Suppressor macrophage treated with lipopolysaccharide for 1 hour (primary cell): ENCODE results near the gene GPX5.
"Not testable (repeated sequence)": the region's sequence is repeated elsewhere in the genome, so short reads cannot be mapped to it uniquely, and the experiment has no call there.

ENCODE experiments used
- DNase-seq, 3 donors: peaks; one replicate each; pipeline ENCODE4 v3.0.0-alpha.2; 2020 to 2022

The GPX5 gene

GRCh38 chr6:28525496-28526039 lies at the start of gene GPX5:
GPX5 (plus strand) TSS chr6:28525881; CDS start chr6:28526014, 133 bp downstream.
- no peak for DNase-seq

- DNase-seq, result no peak
These were observed 47.2 kb upstream of the GPX5 start for GRCh38 chr6:28478518-28478917.

- DNase-seq, result no peak
These were observed 45.3 kb upstream of the GPX5 start for GRCh38 chr6:28480253-28480932.

GRCh38 chr6:28485482-28485881 lies 40.2 kb upstream of the GPX5 start:
- no peak for DNase-seq

GRCh38 chr6:28486533-28486932 lies 39.1 kb upstream of the GPX5 start:
- DNase-seq, result no peak

GRCh38 chr6:28486988-28487742 lies 38.5 kb upstream of the GPX5 start:
- no peak for DNase-seq

- peak; percentile 20 to 44 (median 40) for DNase-seq
These were observed 36.7 kb upstream of the GPX5 start for GRCh38 chr6:28488916-28489365.

- peak in 2 of 3 donors; percentile 3 to 10 for DNase-seq
These were observed 36.1 kb upstream of the GPX5 start for GRCh38 chr6:28489366-28490204.

- DNase-seq, result no peak
These were observed 35.3 kb upstream of the GPX5 start for GRCh38 chr6:28490205-28490890.

GRCh38 chr6:28491984-28492317 lies 33.7 kb upstream of the GPX5 start:
- DNase-seq, result no peak

GRCh38 chr6:28496099-28496779 lies 29.4 kb upstream of the GPX5 start:
- DNase-seq, result no peak

- no peak for DNase-seq
These were observed 28.4 kb upstream of the GPX5 start for GRCh38 chr6:28497306-28497705.

- no peak for DNase-seq
These were observed 27.8 kb upstream of the GPX5 start for GRCh38 chr6:28497893-28498292.

- DNase-seq, result no peak
These were observed 24.4 kb upstream of the GPX5 start for GRCh38 chr6:28501259-28501658.

- not testable (repeated sequence) for DNase-seq
These were observed 23.5 kb upstream of the GPX5 start for GRCh38 chr6:28502136-28502535.

GRCh38 chr6:28502709-28503305 lies 22.9 kb upstream of the GPX5 start:
- DNase-seq, result not testable (repeated sequence)

- DNase-seq, result no peak
These were observed 19.9 kb upstream of the GPX5 start for GRCh38 chr6:28505733-28506132.

- DNase-seq, result no peak
These were observed 18.7 kb upstream of the GPX5 start for GRCh38 chr6:28506807-28507475.

- no peak for DNase-seq
These were observed 13.9 kb upstream of the GPX5 start for GRCh38 chr6:28511628-28512300.

- DNase-seq, result not testable (repeated sequence)
These were observed 13.3 kb upstream of the GPX5 start for GRCh38 chr6:28512387-28512786.
